Type B pancreatic cell (in vitro differentiated cells): ENCODE results near the gene RBFA. TPM values are rescaled to one million over a fixed set of nuclear protein-coding genes. Genes with fewer than 3 reads are reported as not detected.
A peak's percentile ranks its signal among the peaks of the same experiment; 100 is the strongest.

ENCODE experiments used
- DNase-seq: peaks from one replicate; pipeline ENCODE4 v3.0.0; 2021; ENCODE audit warnings: mixed read lengths; ENCODE audit not compliant: unreplicated experiment; ENCODE audit errors: extremely low spot score
- H3K27ac Mint-ChIP-seq: 2 replicates; pipeline ENCODE4 v1.8.0; 2021; ENCODE audit warnings: mild to moderate bottlenecking, mixed read lengths
- H3K27me3 Mint-ChIP-seq: 2 replicates; pipeline ENCODE4 v1.8.0; 2021; ENCODE audit warnings: mixed read lengths
- H3K36me3 Mint-ChIP-seq: 2 replicates; pipeline ENCODE4 v1.8.0; 2021; ENCODE audit warnings: mixed read lengths
- H3K4me1 Mint-ChIP-seq: one replicate; pipeline ENCODE4 v1.8.0; 2021; ENCODE audit warnings: mixed read lengths; ENCODE audit not compliant: unreplicated experiment
- H3K4me3 Mint-ChIP-seq: 2 replicates; pipeline ENCODE4 v1.8.0; 2021; ENCODE audit warnings: mild to moderate bottlenecking, mixed read lengths
- H3K9me3 Mint-ChIP-seq: 2 replicates; pipeline ENCODE4 v1.8.0; 2021; ENCODE audit warnings: mixed read lengths
- CTCF ChIP-seq: fragments of 200-600 bp; sonication (generic); conservative IDR thresholded peaks from 2 replicates; pipeline ENCODE4 v1.5.0; 2021; ENCODE audit warnings: antibody characterized with exemption, mild to moderate bottlenecking
- total RNA-seq: library from RNA; stranded (reverse); gene quantifications from 2 replicates; pipeline ENCODE4 v1.2.1, GENCODE V29; 2021; ENCODE audit warnings: low replicate concordance

The RBFA gene
- total RNA-seq, 1 donor from 2014 or later = 37.8 TPM

- peaks cover 7% of the 10 kb centered on the region for H3K36me3 Mint-ChIP-seq
- no peaks in the 10 kb centered on the region for H3K27me3 Mint-ChIP-seq
- H3K9me3 Mint-ChIP-seq = peaks cover 9% of the 10 kb centered on the region
- peak overlapping the region; percentile 94 for H3K4me3 Mint-ChIP-seq
- TF ChIP-seq CTCF = no peak
- H3K27ac Mint-ChIP-seq = peak overlapping the region; percentile 97
- peaks cover 27% of the 10 kb centered on the region for H3K4me1 Mint-ChIP-seq
- DNase-seq = no peak
Observed at GRCh38 chr18:80033181-80034067, 810 bp upstream of the RBFA start.

GRCh38 chr18:80034852-80035406 is 695 bp downstream of the RBFA start:
- Mint-ChIP-seq H3K4me1 (peaks cover 27% of the 10 kb centered on the region), H3K36me3 (peaks cover 7% of the 10 kb centered on the region), H3K27ac (peak overlapping the region; percentile 97), H3K9me3 (peaks cover 9% of the 10 kb centered on the region), H3K27me3 (no peaks in the 10 kb centered on the region), H3K4me3 (peak overlapping the region; percentile 94)
- DNase-seq = no peak
- TF ChIP-seq CTCF = peak; percentile 15

GRCh38 chr18:80035997-80036396 is 1.8 kb downstream of the RBFA start:
- Mint-ChIP-seq H3K27ac (peak overlapping the region; percentile 51), H3K36me3 (peaks cover 7% of the 10 kb centered on the region), H3K4me3 (peak overlapping the region; percentile 94), H3K27me3 (no peaks in the 10 kb centered on the region), H3K9me3 (peaks cover 9% of the 10 kb centered on the region), H3K4me1 (peaks cover 27% of the 10 kb centered on the region)
- DNase-seq = no peak
- TF ChIP-seq CTCF = no peak

GRCh38 chr18:80037300-80037699 is 3.1 kb downstream of the RBFA start:
- no peak for TF ChIP-seq CTCF
- Mint-ChIP-seq H3K4me1 (peaks cover 27% of the 10 kb centered on the region), H3K27ac (no peak overlapping the region), H3K36me3 (peaks cover 7% of the 10 kb centered on the region), H3K4me3 (no peak overlapping the region), H3K9me3 (peaks cover 4% of the 10 kb centered on the region), H3K27me3 (no peaks in the 10 kb centered on the region)
- DNase-seq = no peak

GRCh38 chr18:80037869-80038630 is 3.8 kb downstream of the RBFA start:
- no peak for TF ChIP-seq CTCF
- Mint-ChIP-seq H3K9me3 (peaks cover under 1% of the 10 kb centered on the region), H3K36me3 (peaks cover 10% of the 10 kb centered on the region)

More at GRCh38 chr18:80037869-80038630, 3.8 kb downstream of the RBFA start:
- no peaks in the 10 kb centered on the region for H3K27me3 Mint-ChIP-seq
- no peak overlapping the region for H3K27ac Mint-ChIP-seq
- DNase-seq = no peak
- H3K4me3 Mint-ChIP-seq = no peak overlapping the region
- H3K4me1 Mint-ChIP-seq = peaks cover 24% of the 10 kb centered on the region
